HG02943 (cell line): ENCODE measurements around the gene EDEM3.

Source experiments
- ATAC-seq: cut with Tn5 transposase; IDR thresholded peaks from one replicate; pipeline ENCODE4 v1.9.1; 2021; ENCODE audit warnings: mild to moderate bottlenecking, low read depth, moderate library complexity; ENCODE audit not compliant: unreplicated experiment

Gene EDEM3

DNA sequence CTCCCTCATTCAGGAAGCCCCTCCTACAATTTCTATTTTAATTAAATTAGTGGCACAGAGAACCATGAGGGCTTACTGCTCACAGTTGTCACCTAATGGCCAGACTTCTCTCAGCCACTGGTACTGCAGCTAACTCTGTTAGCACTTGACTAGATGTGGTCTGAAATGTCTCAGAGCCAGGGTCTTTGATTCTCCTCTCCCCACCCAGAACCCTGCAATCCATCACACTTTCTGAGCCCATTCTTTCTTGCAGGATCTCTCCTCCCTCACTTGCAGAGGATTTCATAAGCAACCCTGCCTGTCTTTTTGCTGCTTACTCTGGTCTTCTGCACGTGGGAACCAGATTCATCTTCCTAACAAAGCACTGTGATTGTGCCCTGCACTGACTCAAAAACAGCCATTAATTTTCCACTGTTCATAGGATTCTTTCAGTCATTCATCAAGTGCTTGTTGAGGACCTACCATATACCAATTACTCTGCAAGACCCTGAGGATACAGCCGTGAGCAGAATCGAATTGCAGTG is 108.4 kb downstream of the EDEM3 start:
- no peak for ATAC-seq

DNA sequence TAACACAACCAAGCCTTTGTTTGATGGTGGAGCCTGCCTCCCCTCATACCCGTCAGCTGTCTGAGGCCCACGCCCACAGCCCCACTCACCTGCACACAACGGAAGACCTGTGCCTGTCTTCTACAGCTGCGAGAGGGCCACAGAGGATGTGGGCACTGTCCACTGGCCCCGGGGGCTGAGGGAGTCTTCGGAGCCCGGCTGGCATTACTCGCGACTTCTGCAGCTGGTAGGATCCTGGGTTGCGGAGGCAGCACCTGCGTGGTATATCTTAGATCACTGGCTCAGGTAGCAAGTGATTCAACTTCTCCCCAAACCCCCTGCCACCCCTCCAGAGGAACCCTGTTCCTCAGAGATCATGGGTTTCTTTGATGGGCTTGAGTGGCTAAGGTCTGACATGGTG is 109.9 kb downstream of the EDEM3 start:
- ATAC-seq = no peak

DNA sequence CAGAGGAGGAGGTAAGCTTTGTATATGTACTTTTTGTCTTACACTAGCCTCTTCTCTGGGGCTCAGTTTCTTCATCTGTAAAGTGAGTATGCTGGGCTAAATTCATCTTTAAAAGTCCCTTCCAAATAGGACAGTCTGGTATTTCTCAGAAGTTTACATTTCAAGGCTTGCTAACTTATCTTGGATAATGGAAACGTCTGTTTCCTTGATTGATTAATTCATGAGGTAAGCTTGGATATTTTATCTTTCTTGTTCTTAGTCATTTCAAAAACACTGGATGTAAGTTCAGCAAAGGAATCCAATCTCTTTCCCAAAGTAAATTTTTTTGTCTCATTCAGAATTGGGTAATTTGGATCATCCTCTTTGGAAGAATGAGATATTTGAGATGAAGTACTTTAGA is 111.0 kb downstream of the EDEM3 start:
- no peak for ATAC-seq

DNA sequence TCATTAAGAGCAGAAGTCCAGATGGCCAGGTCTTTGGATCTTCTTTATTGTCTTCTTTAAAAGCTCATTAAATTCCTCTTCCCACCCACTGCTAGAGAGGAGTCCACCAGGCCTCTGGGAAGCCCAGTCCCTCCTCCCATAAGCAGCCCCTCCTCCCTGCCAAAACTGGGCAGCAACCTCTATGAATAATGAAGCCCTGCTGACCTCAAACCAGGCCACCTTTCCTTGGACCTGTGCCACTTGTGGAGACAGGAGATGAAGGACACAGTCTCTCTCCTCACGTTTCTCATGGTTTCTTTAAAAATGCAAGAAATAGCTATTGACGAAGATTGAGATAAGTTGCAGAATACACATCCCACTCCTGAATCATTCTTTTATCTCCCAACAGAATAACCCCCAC is 112.8 kb downstream of the EDEM3 start:
- no peak for ATAC-seq

DNA sequence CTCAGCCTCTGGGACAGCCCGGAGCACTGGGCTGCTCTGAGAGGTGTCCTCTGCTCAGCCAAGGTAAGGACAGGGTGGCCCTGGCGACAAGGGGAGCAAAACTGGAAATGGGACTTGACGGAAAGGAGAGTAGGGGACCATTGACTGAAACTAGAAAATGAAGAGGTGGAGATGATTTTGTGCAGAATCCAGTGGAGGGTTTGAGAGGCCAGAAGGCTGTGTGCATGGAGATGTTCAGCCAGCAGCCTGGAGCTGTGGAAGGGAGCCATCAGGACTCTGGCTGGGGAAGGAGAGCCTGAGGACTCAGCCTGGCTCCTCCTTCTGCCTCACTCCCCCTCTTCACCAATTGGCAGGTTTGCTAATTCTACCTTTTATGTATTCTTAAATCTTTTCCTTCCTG is 114.2 kb downstream of the EDEM3 start:
- no peak for ATAC-seq
